Measurements from ENCODE around the gene LRRK2.

GRCh38 chr12:40178701-40179100, 46.1 kb upstream of the LRRK2 start:
- no peak for TF ChIP-seq CTCF (IDR thresholded peaks at IDR 0.05)
- TF ChIP-seq POLR2A (IDR thresholded peaks at IDR 0.05) = no peak
